GM21447 (cell line): ENCODE measurements around the gene DOK7.
"Not testable (repeated sequence)": the region's sequence is repeated elsewhere in the genome, so short reads cannot be mapped to it uniquely, and the experiment has no call there.

Experiments
- ATAC-seq: cut with Tn5 transposase; IDR thresholded peaks from one replicate; pipeline ENCODE4 v1.9.1; 2021; ENCODE audit not compliant: unreplicated experiment

Gene DOK7

DNA sequence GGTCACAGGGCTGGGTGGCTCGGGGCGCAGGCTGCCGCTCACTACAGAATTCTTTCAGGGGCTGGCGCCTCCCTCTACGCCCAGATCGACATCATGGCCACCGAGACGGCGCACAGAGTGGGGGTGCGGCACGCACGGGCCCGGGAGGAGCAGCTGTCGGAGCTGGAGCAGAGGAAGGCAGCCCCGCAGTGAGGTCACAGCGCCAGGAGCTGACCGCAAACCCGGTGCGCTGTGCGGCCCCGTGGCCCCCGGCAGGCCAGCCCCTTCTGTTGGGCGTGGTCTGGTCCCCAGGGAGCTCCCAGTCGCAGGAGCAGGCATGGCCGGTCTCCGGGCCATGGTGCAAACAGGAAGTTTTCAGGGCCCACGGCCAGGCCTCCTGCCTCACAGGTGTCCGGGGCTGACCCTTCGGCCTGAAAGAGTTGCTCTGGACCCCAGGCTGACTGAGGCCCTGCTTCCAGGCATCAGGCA is 37.6 kb downstream of the DOK7 start:
- ATAC-seq, result no peak

GRCh38 chr4:3501126-3501824 is 38.2 kb downstream of the DOK7 start:
- no peak for ATAC-seq

DNA sequence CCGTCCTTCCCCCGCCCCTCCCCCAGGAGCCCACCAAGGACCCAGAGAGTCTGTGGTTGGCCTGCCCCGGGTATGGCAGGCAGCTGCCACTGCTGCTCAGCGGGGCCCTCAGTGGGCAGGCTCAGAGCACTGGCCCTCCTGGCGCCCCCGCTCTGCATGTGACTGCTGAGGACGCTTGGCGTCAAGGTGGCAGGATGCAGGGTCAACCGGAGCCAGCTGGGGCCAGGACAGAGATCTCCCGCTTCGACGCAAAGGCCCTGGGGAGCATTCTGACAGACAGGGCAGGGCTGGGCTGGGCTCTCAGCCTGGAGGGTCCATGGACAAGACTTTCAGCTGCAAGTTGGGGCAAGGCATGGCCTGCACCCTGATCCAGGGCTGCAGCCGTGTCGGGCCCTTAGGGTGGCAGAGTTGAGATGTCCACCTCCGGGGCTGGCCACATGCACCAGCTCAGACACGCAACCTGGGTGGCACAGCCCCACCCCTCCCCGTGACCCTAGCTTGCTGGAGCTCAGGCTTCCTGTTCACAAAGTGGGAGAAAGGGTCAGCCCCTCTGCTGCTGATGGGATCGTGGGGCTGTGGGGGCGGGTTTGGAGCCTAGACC is 38.8 kb downstream of the DOK7 start:
- no peak for ATAC-seq

GRCh38 chr4:3502941-3503936 is 40.1 kb downstream of the DOK7 start:
- ATAC-seq, result no peak

DNA sequence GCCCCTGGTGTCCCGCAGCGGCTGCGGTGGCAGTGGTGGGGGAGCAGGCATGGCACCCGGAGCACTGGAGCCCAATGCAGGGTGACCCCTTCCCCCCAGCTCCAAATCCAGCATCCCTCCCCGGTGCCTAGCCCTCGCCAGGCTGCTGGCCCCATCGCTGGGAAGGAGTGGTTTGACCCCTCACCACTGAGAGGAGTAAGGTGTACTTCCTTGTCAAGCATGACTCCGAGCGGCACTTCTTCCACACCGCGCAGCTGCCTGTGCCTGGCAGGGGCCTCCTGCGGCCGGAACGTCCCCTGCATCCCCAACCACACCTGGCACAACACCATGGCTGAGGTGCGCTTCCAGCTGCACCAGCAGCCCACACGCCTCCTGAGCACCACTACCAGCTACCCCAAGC is 42.1 kb downstream of the DOK7 start:
- ATAC-seq, result no peak

DNA sequence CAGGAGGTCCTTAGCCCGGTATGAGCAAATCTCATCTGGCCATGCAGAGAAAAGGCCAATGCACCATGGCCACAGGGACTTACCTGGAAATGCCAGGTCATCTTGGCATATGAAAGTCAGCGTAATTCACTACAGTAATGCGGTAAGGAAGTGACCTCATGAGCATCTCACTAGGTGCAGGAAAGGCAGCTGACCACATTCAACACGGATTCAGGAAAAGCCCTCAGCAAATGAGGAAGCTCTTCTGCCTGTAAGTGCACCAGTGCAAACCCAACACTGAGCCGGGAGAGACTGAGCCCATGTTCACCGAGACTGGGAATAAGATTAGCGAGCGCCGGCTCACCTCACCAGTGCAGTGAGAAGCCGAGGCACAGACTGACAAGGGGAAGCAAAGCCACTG is 45.4 kb downstream of the DOK7 start:
- ATAC-seq, result no peak

DNA sequence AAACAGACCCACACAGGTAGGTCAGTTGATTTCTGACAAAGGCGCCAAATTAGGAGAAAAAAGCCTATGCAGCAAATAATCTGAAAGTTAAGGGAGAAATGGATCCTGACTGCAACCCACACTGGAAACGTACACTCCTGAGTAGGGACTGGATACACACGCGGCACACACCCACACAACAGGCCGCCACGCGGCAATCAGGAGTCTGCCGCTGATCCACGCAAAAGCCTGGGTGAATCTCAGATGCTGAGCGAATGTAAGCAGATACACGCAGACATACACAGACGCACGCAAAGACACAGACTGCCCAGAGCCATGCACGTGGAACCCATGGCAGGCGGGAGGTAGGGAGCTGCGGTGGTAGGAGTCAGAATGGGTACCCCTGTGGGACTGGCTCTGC is 47.4 kb downstream of the DOK7 start:
- no peak for ATAC-seq

DNA sequence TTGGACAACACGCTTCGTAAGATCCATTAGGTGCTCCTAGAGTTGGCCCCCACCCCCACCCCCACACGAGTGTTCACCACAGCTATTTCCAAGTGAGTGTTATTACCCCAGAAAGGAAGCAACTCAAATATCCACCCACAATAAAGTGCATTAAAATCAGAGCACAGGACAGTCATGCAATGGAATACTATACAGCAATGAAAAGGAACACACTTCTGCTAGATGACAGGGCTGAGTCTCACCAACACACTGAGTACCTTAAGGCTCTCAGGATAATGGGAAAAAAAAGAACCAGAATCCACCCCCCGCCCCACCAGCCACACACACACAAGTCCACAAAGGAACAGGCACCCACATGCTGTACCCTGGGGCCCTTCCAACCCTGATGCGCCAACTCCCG is 48.1 kb downstream of the DOK7 start:
- no peak for ATAC-seq

DNA sequence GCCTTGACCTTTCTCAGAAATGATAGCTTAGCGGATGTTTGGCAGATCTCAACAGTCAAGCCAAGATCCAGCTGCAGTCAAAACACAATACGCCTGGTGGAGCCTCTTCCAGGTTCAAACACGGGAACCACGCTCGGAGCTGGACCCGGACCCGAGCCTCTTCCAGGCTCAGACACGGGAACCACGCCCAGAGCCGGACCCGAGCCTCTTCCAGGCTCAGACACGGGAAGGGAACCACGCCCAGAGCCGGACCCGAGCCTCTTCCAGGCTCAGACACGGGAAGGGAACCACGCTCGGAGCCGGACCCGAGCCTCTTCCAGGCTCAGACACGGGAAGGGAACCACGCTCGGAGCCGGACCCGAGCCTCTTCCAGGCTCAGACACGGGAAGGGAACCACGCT is 48.5 kb downstream of the DOK7 start:
- ATAC-seq, result not testable (repeated sequence)

GRCh38 chr4:3512279-3512678 is 49.2 kb downstream of the DOK7 start:
- ATAC-seq, result no peak

DNA sequence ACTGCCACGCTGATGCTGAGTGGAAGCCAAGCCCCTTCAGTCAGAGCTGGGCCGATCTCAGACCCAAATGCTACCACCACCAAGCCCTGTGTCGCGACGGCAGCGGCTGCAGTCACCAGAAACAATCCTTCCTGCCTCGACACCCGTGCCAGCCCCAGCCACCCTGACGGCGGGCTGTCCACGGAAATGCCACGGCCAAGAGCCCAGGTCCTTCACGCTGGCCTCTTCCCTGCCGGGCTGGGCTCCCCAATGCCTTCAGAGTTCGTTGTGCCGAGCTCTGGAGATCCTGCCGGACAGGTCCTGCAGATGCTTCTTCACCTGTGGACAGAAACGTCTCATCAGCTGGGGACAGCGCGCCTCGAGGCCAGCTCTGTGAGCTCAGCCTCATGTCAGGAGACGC is 49.6 kb downstream of the DOK7 start:
- no peak for ATAC-seq

DNA sequence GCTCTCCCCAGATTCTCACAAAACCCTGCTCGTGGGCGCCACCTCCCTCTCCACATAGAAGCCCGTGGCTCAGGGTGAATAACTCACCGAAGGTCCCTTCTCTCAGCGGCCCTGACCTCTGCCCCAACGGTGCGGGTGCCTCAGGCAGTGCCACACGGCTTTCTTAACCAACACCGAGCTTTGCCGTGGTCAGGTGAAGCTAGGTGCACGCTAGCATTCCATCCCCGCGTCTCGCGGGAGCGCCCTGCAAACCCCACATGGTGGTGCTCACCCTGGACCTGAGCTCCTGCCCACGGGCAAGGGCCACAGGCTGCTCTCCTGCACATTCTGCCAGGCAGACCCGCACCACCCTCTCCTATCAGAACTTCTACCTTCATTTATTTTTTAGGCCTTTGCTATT is 50.7 kb downstream of the DOK7 start:
- ATAC-seq, result no peak

DNA sequence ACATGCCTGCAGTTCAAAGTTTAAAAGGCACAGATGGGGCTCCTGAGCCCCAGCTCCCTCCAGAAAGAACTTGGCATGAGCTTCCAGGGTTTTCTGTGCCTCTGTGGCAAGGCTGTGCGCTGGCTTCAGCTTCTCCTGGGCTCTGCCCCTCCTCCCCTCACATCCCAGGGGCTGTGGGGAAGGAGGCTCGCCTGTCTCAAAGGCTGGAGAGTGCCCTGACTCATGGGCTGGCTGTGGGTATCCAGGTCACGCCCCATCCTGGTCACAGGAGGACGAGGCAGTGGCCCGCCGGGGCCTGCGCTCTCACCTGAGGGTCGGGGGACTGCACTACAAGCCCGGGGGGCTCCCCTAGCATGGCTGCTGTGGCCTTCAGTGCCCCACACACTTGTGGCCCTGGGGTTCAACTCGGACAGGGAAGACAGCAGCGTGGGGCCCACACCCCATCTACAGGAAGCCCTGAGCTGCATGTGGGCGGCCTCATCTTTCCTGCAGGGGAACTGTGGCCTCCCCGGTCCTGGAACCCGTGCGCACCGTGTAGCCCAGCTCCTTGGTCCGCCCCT is 51.2 kb downstream of the DOK7 start:
- ATAC-seq, result no peak

- ATAC-seq, result no peak
Observed at GRCh38 chr4:3514806-3515501, 51.8 kb downstream of the DOK7 start.

DNA sequence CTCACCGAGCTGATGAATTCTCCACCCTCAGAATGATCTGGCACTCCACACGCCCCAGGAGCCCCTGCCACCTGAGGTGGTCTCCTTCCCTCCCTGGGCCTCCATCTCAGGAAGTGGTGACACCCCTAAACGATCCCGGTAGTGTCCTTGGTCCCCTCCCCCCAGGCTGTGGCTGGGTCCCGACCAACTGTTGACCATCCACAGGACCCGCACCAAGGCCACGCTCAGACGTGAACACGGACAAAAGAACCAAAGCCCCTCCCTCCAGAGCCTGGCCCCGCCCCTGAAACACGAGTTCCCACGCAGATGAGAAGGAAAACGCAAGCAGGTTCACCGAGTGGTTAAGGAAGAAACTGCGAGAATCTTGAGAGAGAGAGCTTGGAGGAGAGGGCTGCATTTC is 52.5 kb downstream of the DOK7 start:
- ATAC-seq, result no peak

- no peak for ATAC-seq
Observed at GRCh38 chr4:3516061-3516835, 53.1 kb downstream of the DOK7 start.

DNA sequence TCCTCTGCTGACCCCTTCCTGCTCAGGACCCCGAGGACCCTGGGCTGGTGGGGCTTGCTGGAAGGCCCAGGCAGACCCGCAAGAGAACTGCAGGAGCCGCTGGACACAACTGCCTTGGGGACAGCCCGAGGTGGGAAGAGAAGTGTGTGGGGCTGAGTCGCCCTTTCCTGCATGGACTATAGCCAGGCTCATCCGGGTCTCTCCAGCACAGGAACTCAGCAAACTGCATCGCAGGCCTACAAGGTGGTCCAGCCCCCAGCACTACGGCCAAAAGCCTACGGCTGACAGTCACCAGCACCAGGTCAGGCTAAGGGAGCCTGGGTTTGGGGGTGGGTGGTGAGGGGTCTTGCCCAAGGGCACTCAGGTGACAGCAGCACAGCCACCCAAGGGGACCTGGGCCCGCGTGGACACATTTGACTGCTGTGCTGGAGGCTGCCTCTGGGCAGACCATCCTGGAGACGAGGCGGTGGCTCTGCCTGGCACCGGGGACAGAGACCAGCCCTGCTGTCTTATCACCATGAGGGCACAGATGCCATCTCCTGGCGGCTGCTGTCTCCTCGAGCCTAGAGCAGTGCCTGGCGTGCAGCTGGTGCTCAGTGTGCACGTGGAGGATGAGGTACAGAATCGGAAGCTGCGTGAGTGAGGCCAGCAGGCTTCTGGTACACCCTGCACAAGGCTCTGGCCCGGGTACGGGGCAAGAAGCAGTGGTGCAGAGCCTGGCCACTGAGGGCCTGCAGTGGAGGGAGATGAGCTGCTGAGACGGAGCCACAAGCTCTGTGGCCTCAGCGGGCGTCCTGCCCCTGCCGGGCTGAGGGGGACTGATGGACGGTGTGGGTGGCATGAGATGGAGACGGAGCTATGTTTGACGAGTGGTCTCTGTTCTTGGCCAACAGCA is 54.0 kb downstream of the DOK7 start:
- no peak for ATAC-seq

DNA sequence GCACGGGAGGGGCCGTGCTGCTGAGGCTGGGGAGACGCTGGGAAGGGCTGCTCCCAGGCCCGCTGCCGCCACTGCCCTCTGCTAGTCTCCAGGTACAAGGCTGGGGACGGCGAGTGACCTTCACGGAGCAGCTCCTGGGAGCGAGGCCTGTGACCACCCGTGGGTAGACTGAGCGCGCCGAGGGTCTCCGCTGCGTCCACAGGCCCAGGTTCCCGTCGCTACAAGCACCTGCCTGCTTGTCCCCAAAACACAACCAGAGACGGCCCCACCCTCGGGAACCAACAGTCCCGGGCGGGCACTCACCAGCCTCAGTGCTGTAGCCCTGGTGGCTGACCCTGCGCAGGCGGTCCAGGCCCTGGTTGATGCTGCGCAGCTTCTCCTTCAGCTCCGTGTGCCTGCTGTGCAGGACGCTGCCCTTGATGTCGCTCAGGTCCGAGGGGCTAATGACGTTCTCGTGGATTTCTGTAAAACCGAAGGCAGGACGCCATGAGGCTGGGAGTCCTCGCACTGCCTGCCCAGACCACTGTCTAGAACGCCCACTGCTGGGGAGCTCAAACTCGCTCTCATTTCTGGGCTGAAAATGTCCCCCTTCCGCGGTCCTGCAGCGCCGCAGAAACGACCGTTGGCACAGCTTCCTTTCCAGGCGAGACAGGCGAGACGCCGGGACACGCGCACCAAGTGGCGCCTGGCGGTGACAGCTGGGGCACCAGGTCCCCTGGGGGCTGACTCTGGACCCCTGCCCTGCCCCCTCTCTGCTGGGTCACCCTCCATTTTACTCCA is 54.8 kb downstream of the DOK7 start:
- no peak for ATAC-seq
